Measurements from ENCODE around the gene NARS2.

Gene NARS2

GRCh38 chr11:78429209-78429608, 145.5 kb downstream of the NARS2 start:
- no peak for DNase-seq

GRCh38 chr11:78428773-78429172, 145.9 kb downstream of the NARS2 start:
- DNase-seq: no peak

GRCh38 chr11:78428266-78428636, 146.4 kb downstream of the NARS2 start:
- no peak for DNase-seq

GRCh38 chr11:78427615-78428265, 146.9 kb downstream of the NARS2 start:
- DNase-seq: no peak

- DNase-seq: no peak
Observed at GRCh38 chr11:78426845-78427244, 147.8 kb downstream of the NARS2 start.

- no peak for DNase-seq
Observed at GRCh38 chr11:78425399-78426070, 149.1 kb downstream of the NARS2 start.

GRCh38 chr11:78424334-78425270, 150.1 kb downstream of the NARS2 start:
- no peak for DNase-seq

GRCh38 chr11:78423241-78423640, 151.4 kb downstream of the NARS2 start:
- DNase-seq: no peak

- DNase-seq: no peak
Observed at GRCh38 chr11:78420796-78421209, 153.9 kb downstream of the NARS2 start.

GRCh38 chr11:78420255-78420764, 154.4 kb downstream of the NARS2 start:
- DNase-seq: peak; percentile 27

- no peak for DNase-seq
Observed at GRCh38 chr11:78419327-78419726, 155.3 kb downstream of the NARS2 start.

GRCh38 chr11:78418584-78419211, 156.0 kb downstream of the NARS2 start:
- DNase-seq: no peak

- DNase-seq: peak; percentile 71
Observed at GRCh38 chr11:78417888-78418583, 156.6 kb downstream of the NARS2 start.

GRCh38 chr11:78417175-78417887, 157.3 kb downstream of the NARS2 start, which contains the start of gene GAB2:
Gene GAB2, minus strand, starts transcription at chr11:78417820. Its CDS starts 100 bp downstream, at chr11:78417720.
- peak; percentile 27 for DNase-seq

- DNase-seq: peak; percentile 70
Observed at GRCh38 chr11:78416285-78417174, 158.1 kb downstream of the NARS2 start.

- DNase-seq: no peak
Observed at GRCh38 chr11:78415338-78415737, 159.3 kb downstream of the NARS2 start.

- DNase-seq: no peak
Observed at GRCh38 chr11:78414321-78415051, 160.2 kb downstream of the NARS2 start.

- DNase-seq: no peak
Observed at GRCh38 chr11:78408619-78409018, 166.0 kb downstream of the NARS2 start.

- no peak for DNase-seq
Observed at GRCh38 chr11:78406568-78407196, 168.0 kb downstream of the NARS2 start.

Data from T-helper 9 cell (primary cell).